Stomach (tissue), 4 donors: ENCODE measurements around the gene MOB3B.

ENCODE experiments used
- CTCF ChIP-seq, 7 experiments: fragments of 450-650 bp in 4 of 7; fragments of 200-600 bp in 3 of 7; sonication (generic) in 3 of 7; IDR thresholded peaks; one replicate each; pipeline ENCODE4 v1.5.1; 2016 to 2019; ENCODE audit warnings: antibody characterized with exemption in 7 of 7, control low read depth in 2 of 7, mild to moderate bottlenecking in 1 of 7
- EP300 ChIP-seq: sonication (generic); formaldehyde crosslinking; IDR thresholded peaks from one replicate; pipeline ENCODE4 v1.6.1; 2017; ENCODE audit warnings: antibody characterized with exemption
- POLR2AphosphoS5 ChIP-seq, 3 donors: sonication (generic); formaldehyde crosslinking; IDR thresholded peaks; one replicate each; pipeline ENCODE4 v1.6.1; 2016; ENCODE audit warnings: antibody characterized with exemption in 3 of 3

- TF ChIP-seq CTCF (IDR thresholded peaks at IDR 0.05) (no peak), EP300 (no peak), POLR2AphosphoS5 (IDR thresholded peaks at IDR 0.05) (no peak)
Observed at GRCh38 chr9:27377147-27377807, 152.3 kb downstream of the MOB3B start.
